ENCODE data around the gene ANTXR1. TPM values are rescaled to one million over a fixed set of nuclear protein-coding genes. Genes with fewer than 3 reads are reported as not detected.

Gene ANTXR1
- polyA plus RNA-seq, 1 donor (not counting 4 experiments of a cell fraction or from before 2014, with no cell fraction given) = 20.4 TPM

DNA sequence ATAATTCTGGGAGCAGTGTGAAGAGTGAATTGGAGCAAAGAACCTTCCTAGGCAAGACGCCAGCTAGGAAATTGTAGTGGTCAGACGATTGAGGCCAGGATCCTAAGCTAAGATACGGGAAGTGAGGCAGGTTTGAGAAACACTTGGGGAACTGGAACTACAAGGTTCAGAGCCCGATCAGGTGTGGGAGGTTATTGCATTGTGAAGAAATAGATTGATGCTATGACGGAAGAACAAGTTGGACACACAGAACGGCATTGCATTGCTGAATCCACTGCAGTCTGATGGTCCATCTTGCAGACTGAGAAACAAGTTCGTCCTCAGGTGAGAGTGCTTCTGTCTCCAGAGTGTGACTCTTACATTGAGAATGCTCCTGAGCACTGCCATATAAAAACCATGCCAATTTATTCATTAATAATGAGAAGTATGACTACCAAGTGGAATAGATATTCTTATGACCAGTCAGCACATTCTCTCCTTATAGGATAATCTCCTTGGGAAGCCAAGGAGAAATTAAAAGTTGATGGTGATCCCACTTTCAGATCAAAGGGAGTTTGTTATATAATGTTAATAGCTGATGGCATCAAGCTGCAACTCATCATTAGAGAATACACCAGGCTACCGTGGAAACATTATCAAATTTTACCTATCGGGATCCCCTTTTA lies 30.9 kb downstream of the ANTXR1 start:
- Histone ChIP-seq H3K4me1 (ENCODE audit: control insufficient read depth, extremely low read depth, insufficient read depth, low read length) (peaks cover 2% of the 10 kb centered on the region), H4K20me1 (ENCODE audit: control insufficient read depth, extremely low read depth, insufficient read depth, low read length) (no peaks in the 10 kb centered on the region), H3K9ac (ENCODE audit: control insufficient read depth, extremely low read depth, insufficient read depth, low read length) (no peak overlapping the region), H3K4me3 (ENCODE audit: control insufficient read depth in 2 of 3, extremely low read depth in 1 of 3, insufficient read depth in 2 of 3, low read depth in 1 of 3, low read length in 3 of 3) (no peak overlapping the region), H3K79me2 (ENCODE audit: control insufficient read depth, insufficient read depth, low read length) (no peaks in the 10 kb centered on the region), H3K9me1 (ENCODE audit: control insufficient read depth, extremely low read depth, insufficient read depth, low read length) (no peaks in the 10 kb centered on the region), H3K9me3 (ENCODE audit: control insufficient read depth, low read depth, low read length) (no peaks in the 10 kb centered on the region), H3K4me2 (ENCODE audit: control insufficient read depth, extremely low read depth, insufficient read depth, low read depth, low read length) (no peak overlapping the region), H2AFZ (ENCODE audit: control insufficient read depth, low read length) (no peak overlapping the region), H3K27ac (ENCODE audit: control insufficient read depth, insufficient read depth, low read length) (no peak overlapping the region), H3K36me3 (ENCODE audit: control insufficient read depth in 2 of 2, extremely low read depth in 1 of 2, insufficient read depth in 2 of 2, low read length in 2 of 2) (peaks cover 7 to 8% of the 10 kb centered on the region in 2 experiments), H3K27me3 (ENCODE audit: control insufficient read depth, extremely low read depth, insufficient read depth, low read length) (no peaks in the 10 kb centered on the region)
- dilution Hi-C loops (cut with MboI; ENCODE audit: extremely low pct_ligation_motif_present, low sequenced_read_pairs) = no loop called here
- FAIRE-seq = peak; percentile 29
- TF ChIP-seq, protein P1, sequence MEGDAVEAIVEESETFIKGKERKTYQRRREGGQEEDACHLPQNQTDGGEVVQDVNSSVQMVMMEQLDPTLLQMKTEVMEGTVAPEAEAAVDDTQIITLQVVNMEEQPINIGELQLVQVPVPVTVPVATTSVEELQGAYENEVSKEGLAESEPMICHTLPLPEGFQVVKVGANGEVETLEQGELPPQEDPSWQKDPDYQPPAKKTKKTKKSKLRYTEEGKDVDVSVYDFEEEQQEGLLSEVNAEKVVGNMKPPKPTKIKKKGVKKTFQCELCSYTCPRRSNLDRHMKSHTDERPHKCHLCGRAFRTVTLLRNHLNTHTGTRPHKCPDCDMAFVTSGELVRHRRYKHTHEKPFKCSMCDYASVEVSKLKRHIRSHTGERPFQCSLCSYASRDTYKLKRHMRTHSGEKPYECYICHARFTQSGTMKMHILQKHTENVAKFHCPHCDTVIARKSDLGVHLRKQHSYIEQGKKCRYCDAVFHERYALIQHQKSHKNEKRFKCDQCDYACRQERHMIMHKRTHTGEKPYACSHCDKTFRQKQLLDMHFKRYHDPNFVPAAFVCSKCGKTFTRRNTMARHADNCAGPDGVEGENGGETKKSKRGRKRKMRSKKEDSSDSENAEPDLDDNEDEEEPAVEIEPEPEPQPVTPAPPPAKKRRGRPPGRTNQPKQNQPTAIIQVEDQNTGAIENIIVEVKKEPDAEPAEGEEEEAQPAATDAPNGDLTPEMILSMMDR (optimal IDR thresholded peaks at IDR 0.05 in 1 of 3, IDR thresholded peaks at IDR 0.05 in 1 of 3, conservative IDR thresholded peaks at IDR 0.05 in 1 of 3; ENCODE audit: extremely low read depth in 1 of 3, insufficient read depth in 2 of 3, low read length in 3 of 3) = no peak
- no peak for TF ChIP-seq EZH2 (IDR thresholded peaks at IDR 0.05; ENCODE audit: low read length)
- DNase-seq (ENCODE audit: low read depth, low spot score) = no peak

DNA sequence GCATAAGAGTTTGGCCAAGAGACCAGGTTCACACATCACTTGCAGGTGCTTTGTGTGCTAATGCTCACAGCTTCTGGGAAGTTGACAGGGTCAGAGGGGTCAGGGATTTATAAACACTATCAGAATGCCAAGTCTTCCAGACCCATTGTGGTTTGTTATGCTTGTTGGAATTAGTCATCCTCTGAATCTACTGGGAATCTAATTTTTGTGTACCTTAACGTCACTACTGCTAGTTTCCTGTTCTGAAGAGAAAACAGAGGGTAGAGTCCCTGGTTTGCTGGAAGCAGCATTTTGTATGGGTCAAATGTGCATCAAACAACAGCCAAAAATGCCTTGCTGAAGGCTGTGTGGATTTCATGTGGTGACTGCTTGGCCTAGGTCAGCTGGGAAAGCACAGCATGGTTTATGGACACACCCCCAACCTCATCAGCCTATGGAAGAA lies 33.3 kb downstream of the ANTXR1 start:
- Histone ChIP-seq H3K27ac (ENCODE audit: control insufficient read depth, insufficient read depth, low read length) (no peak overlapping the region), H3K79me2 (ENCODE audit: control insufficient read depth, insufficient read depth, low read length) (no peaks in the 10 kb centered on the region)

More for the DNA sequence above, 33.3 kb downstream of the ANTXR1 start:
- Histone ChIP-seq H3K4me3 (ENCODE audit: control insufficient read depth in 2 of 3, extremely low read depth in 1 of 3, insufficient read depth in 2 of 3, low read depth in 1 of 3, low read length in 3 of 3) (no peak overlapping the region), H3K9ac (ENCODE audit: control insufficient read depth, extremely low read depth, insufficient read depth, low read length) (no peak overlapping the region), H2AFZ (ENCODE audit: control insufficient read depth, low read length) (no peak overlapping the region), H3K4me1 (ENCODE audit: control insufficient read depth, extremely low read depth, insufficient read depth, low read length) (peaks cover 2% of the 10 kb centered on the region), H4K20me1 (ENCODE audit: control insufficient read depth, extremely low read depth, insufficient read depth, low read length) (no peaks in the 10 kb centered on the region), H3K27me3 (ENCODE audit: control insufficient read depth, extremely low read depth, insufficient read depth, low read length) (no peaks in the 10 kb centered on the region), H3K36me3 (ENCODE audit: control insufficient read depth in 2 of 2, extremely low read depth in 1 of 2, insufficient read depth in 2 of 2, low read length in 2 of 2) (peaks cover 6 to 7% of the 10 kb centered on the region in 2 experiments), H3K9me1 (ENCODE audit: control insufficient read depth, extremely low read depth, insufficient read depth, low read length) (no peaks in the 10 kb centered on the region), H3K9me3 (ENCODE audit: control insufficient read depth, low read depth, low read length) (no peaks in the 10 kb centered on the region), H3K4me2 (ENCODE audit: control insufficient read depth, extremely low read depth, insufficient read depth, low read depth, low read length) (no peak overlapping the region)
- dilution Hi-C loops (cut with MboI; ENCODE audit: extremely low pct_ligation_motif_present, low sequenced_read_pairs) = no loop called here
- no peak for TF ChIP-seq EZH2 (IDR thresholded peaks at IDR 0.05; ENCODE audit: low read length)
- TF ChIP-seq, protein P1 (optimal IDR thresholded peaks at IDR 0.05 in 1 of 3, IDR thresholded peaks at IDR 0.05 in 1 of 3, conservative IDR thresholded peaks at IDR 0.05 in 1 of 3; ENCODE audit: extremely low read depth in 1 of 3, insufficient read depth in 2 of 3, low read length in 3 of 3) = no peak
- peak; percentile 9 for FAIRE-seq
- no peak for DNase-seq (ENCODE audit: low read depth, low spot score)

Data from keratinocyte (primary cell).